ENCODE results near the gene ULK3.

DNA sequence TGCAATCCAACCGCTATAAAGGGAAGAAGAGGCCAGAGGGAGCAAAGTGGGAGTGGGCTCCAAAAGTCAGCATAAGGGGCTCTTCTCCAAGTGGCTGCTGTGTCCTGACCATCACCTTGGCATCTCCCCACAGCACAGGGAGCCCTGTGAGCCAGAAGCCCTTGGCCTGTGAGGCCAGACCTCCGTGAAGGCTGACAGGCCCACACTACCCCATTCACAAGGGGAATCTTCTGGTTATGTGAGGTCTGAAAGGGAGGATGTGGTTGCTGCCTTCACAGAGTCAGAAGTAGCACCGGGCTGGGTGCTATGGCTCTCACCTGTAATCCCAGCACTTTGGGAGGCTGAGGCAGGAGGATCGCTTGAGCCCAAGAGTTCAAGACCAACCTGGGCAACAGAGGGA, 2.6 kb upstream of the ULK3 start:
- no peak for TF ChIP-seq CTCF (IDR thresholded peaks at IDR 0.05)
- TF ChIP-seq POLR2A (IDR thresholded peaks at IDR 0.05), result no peak
- TF ChIP-seq EP300 (IDR thresholded peaks at IDR 0.05), result no peak
